GM23248 (cell line): ENCODE data around the gene KDM5B.

Source experiments
- EZH2 ChIP-seq: fragments of 200-600 bp; sonication (generic); IDR thresholded peaks from 2 replicates; pipeline ENCODE4 v1.6.1; 2018; ENCODE audit warnings: antibody characterized with exemption, mild to moderate bottlenecking; ENCODE audit not compliant: insufficient read depth, poor library complexity, severe bottlenecking
- EZH2phosphoT487 ChIP-seq: fragments of 200-600 bp; sonication (generic); IDR thresholded peaks from 2 replicates; pipeline ENCODE4 v1.6.1; 2018; ENCODE audit warnings: antibody characterized with exemption, moderate library complexity, mild to moderate bottlenecking, low read depth; ENCODE audit not compliant: insufficient read depth

DNA sequence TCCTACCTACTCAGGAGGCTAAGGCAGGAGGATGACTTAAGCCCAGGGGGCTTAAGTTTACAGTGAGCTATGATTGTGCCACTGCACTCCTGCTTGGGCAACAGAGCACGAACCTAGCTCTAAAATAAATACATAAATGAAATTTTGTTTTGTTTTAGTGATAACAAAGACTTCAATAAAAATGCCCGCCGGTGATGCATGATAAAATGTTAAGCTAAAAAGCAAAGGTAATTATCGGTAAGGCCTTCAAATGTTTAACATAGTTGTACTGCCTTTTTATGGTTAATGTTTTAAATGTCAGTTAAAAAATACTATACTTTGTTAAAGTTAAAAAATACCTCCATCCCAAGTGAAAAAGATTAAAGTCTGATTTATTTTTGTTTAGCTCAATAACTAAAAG lies 27.0 kb downstream of the KDM5B start:
- no peak for TF ChIP-seq EZH2
- no peak for TF ChIP-seq EZH2phosphoT487
